Cardiac muscle cell (in vitro differentiated cells and primary cell): ENCODE data around the gene SUSD4. TPM values are rescaled to one million over a fixed set of nuclear protein-coding genes. Genes with fewer than 3 reads are reported as not detected.
A peak's percentile ranks its signal among the peaks of the same experiment; 100 is the strongest.

Experiments
- DNase-seq, 2 donors: peaks; one replicate each; pipeline versions ENCODE4 v3.0.0 to v3.0.0-alpha.2; 2010 to 2017; ENCODE audit warnings: low read depth in 1 of 2, low spot score in 1 of 2
- H3K27ac ChIP-seq: fragments of 200-600 bp; sonication (generic); 2 replicates; pipeline ENCODE4 v1.5.1; 2016
- H3K27me3 ChIP-seq: fragments of 200-600 bp; sonication (generic); 2 replicates; pipeline ENCODE4 v1.6.0; 2016; ENCODE audit warnings: control low read depth
- H3K36me3 ChIP-seq: fragments of 200-600 bp; sonication (generic); 2 replicates; pipeline ENCODE4 v1.5.1; 2016; ENCODE audit warnings: control low read depth
- H3K4me1 ChIP-seq: fragments of 200-600 bp; sonication (generic); 2 replicates; pipeline ENCODE4 v1.8.1; 2017; ENCODE audit warnings: low read depth, mild to moderate bottlenecking, mixed run types
- H3K4me3 ChIP-seq: fragments of 200-600 bp; sonication (generic); 2 replicates; pipeline ENCODE4 v1.5.1; 2016; ENCODE audit warnings: mild to moderate bottlenecking
- H3K9me3 ChIP-seq: fragments of 200-600 bp; sonication (generic); 2 replicates; pipeline ENCODE4 v1.5.1; 2017; ENCODE audit warnings: low read depth, mild to moderate bottlenecking, control low read depth
- CTCF ChIP-seq: IDR thresholded peaks from 2 replicates; pipeline ENCODE4 v1.5.1; 2012; ENCODE audit warnings: low read depth, mild to moderate bottlenecking, low read length
- polyA plus RNA-seq: library from polyadenylated mRNA; unstranded; fragments of >200 nt; fragmentation: Nextera tagmentation; extraction: Ambion mirVana; gene quantifications from 2 replicates; pipeline ENCODE4 v1.2.1, GENCODE V29; 2016
- total RNA-seq: library from RNA; depleted of rRNA; stranded (reverse); fragments of >200 nt; gene quantifications from 2 replicates; pipeline ENCODE4 v1.2.3, GENCODE V29; 2016

The SUSD4 gene
- total and polyA plus RNA-seq, 2 experiments from 2014 or later, result 20.9 to 31.6 TPM

- Histone ChIP-seq H3K27ac (no peak overlapping the region), H3K9me3 (no peaks in the 10 kb centered on the region), H3K36me3 (no peaks in the 10 kb centered on the region), H3K27me3 (no peaks in the 10 kb centered on the region), H3K4me3 (no peak overlapping the region), H3K4me1 (peaks cover 19% of the 10 kb centered on the region)
- no peak for TF ChIP-seq CTCF
- DNase-seq, result no peak
These were observed 35.4 kb downstream of the SUSD4 start for GRCh38 chr1:223328566-223328965.

GRCh38 chr1:223326776-223327175, 37.2 kb downstream of the SUSD4 start:
- Histone ChIP-seq H3K9me3 (no peaks in the 10 kb centered on the region), H3K36me3 (no peaks in the 10 kb centered on the region), H3K4me1 (peaks cover 8% of the 10 kb centered on the region), H3K27me3 (no peaks in the 10 kb centered on the region), H3K27ac (no peak overlapping the region), H3K4me3 (no peak overlapping the region)
- no peak for TF ChIP-seq CTCF
- DNase-seq, result peak in 1 of 2 donors; percentile 6

- no peak for DNase-seq
- no peak for TF ChIP-seq CTCF
- no peaks in the 10 kb centered on the region for H3K9me3 ChIP-seq
These were observed 40.2 kb downstream of the SUSD4 start for GRCh38 chr1:223323491-223324484.

GRCh38 chr1:223322868-223323267, 41.1 kb downstream of the SUSD4 start:
- no peaks in the 10 kb centered on the region for H3K27me3 ChIP-seq
- no peaks in the 10 kb centered on the region for H3K4me1 ChIP-seq
- no peak overlapping the region for H3K4me3 ChIP-seq
- TF ChIP-seq CTCF, result no peak
- no peak overlapping the region for H3K27ac ChIP-seq
- no peak for DNase-seq
- no peaks in the 10 kb centered on the region for H3K9me3 ChIP-seq
- no peaks in the 10 kb centered on the region for H3K36me3 ChIP-seq

More at GRCh38 chr1:223323491-223324484, 40.2 kb downstream of the SUSD4 start:
- H3K36me3 ChIP-seq, result no peaks in the 10 kb centered on the region
- no peaks in the 10 kb centered on the region for H3K4me1 ChIP-seq
- H3K27ac ChIP-seq, result no peak overlapping the region
- H3K27me3 ChIP-seq, result no peaks in the 10 kb centered on the region
- H3K4me3 ChIP-seq, result no peak overlapping the region

- no peak for DNase-seq
- H3K4me3 ChIP-seq, result no peak overlapping the region
- no peaks in the 10 kb centered on the region for H3K36me3 ChIP-seq
- H3K27ac ChIP-seq, result no peak overlapping the region
- H3K27me3 ChIP-seq, result no peaks in the 10 kb centered on the region
- TF ChIP-seq CTCF, result no peak
- H3K9me3 ChIP-seq, result no peaks in the 10 kb centered on the region
- H3K4me1 ChIP-seq, result no peaks in the 10 kb centered on the region
These were observed 43.0 kb downstream of the SUSD4 start for GRCh38 chr1:223320959-223321358.
